ENCODE data around the gene MLLT11. TPM values are rescaled to one million over a fixed set of nuclear protein-coding genes. Genes with fewer than 3 reads are reported as not detected.

Gene MLLT11
- 1 to 10 TPM; 4.0 to 4.4 TPM for total RNA-seq

- CTCF ChIA-PET, result interaction anchor here (0.6 to 4.5 kb wide), 9 partner anchors 11 to 377 kb away, joined by 3 to 16 read pairs (median 4); partner anchors contain the start of genes GABPB2 and MINDY1
Measured at GRCh38 chr1:151060007-151060656, at the start of gene MLLT11. Gene MLLT11 (plus strand): TSS chr1:151060397. CDS start chr1:151067225, 6,828 bp downstream.

GRCh38 chr1:151011154-151011850 is 48.9 kb upstream of the MLLT11 start:
- CTCF ChIA-PET, result interaction anchor here (1.0 kb wide), 1 partner anchor 27 kb away, joined by 4 read pairs; no protein-coding TSS in a partner anchor
- POLR2A ChIA-PET, result interaction anchor here (0.5 to 0.7 kb wide), 2 partner anchors 38 to 85 kb away, joined by 4 to 6 read pairs; partner anchors contain the start of gene SETDB1

More at GRCh38 chr1:151060007-151060656, at the start of gene MLLT11:
- POLR2A ChIA-PET, result interaction anchor here (0.8 to 4.3 kb wide), 4 partner anchors 10 to 251 kb away, joined by 3 to 27 read pairs (median 16); partner anchors contain the start of genes C1orf56, GABPB2 and MINDY1

- CTCF ChIA-PET, result interaction anchor here (0.6 kb wide), 1 partner anchor 653 kb away, joined by 4 read pairs; no protein-coding TSS in a partner anchor
- POLR2A ChIA-PET, result interaction anchor here (0.5 kb wide), 1 partner anchor 394 kb away, joined by 5 read pairs; no protein-coding TSS in a partner anchor
Measured at GRCh38 chr1:151012684-151013471, 47.3 kb upstream of the MLLT11 start.

GRCh38 chr1:151013518-151013917 is 46.7 kb upstream of the MLLT11 start:
- ChIA-PET POLR2A (interaction anchor here (0.7 kb wide), 1 partner anchor 30 kb away, joined by 7 read pairs; no protein-coding TSS in a partner anchor), CTCF (no interaction called here)

- POLR2A ChIA-PET, result no interaction called here
- CTCF ChIA-PET, result interaction anchor here (0.7 to 1.9 kb wide), 16 partner anchors 10 to 140 kb away, joined by 3 to 12 read pairs (median 4); partner anchors contain the start of genes C1orf56, CDC42SE1, GABPB2 and MINDY1
Measured at GRCh38 chr1:151024540-151025146, 35.6 kb upstream of the MLLT11 start.

GRCh38 chr1:151026460-151026859 is 33.7 kb upstream of the MLLT11 start:
- POLR2A ChIA-PET, result no interaction called here

GRCh38 chr1:151032164-151032563 is 28.0 kb upstream of the MLLT11 start:
- POLR2A ChIA-PET, result no interaction called here
- CTCF ChIA-PET, result no interaction called here

More at GRCh38 chr1:151026460-151026859, 33.7 kb upstream of the MLLT11 start:
- CTCF ChIA-PET, result no interaction called here

GRCh38 chr1:151035167-151035566 is 25.0 kb upstream of the MLLT11 start:
- CTCF ChIA-PET, result interaction anchor here (1.3 kb wide), 1 partner anchor 10 kb away, joined by 4 read pairs; no protein-coding TSS in a partner anchor
- POLR2A ChIA-PET, result no interaction called here

- POLR2A ChIA-PET, result no interaction called here
- CTCF ChIA-PET, result interaction anchor here (1.2 kb wide), 1 partner anchor 12 kb away, joined by 3 read pairs; no protein-coding TSS in a partner anchor
Measured at GRCh38 chr1:151036356-151036755, 23.8 kb upstream of the MLLT11 start, which contains the start of gene BNIPL. Gene BNIPL (plus strand): TSS chr1:151036586. CDS start chr1:151036726, 140 bp downstream.

- CTCF ChIA-PET, result interaction anchor here (1.2 kb wide), 1 partner anchor 11 kb away, joined by 3 read pairs; no protein-coding TSS in a partner anchor
- POLR2A ChIA-PET, result no interaction called here
Measured at GRCh38 chr1:151037032-151037431, 23.2 kb upstream of the MLLT11 start.

- ChIA-PET CTCF (no interaction called here), POLR2A (no interaction called here)
Measured at GRCh38 chr1:151039521-151039920, 20.7 kb upstream of the MLLT11 start.

- ChIA-PET CTCF (interaction anchor here (1.4 to 2.6 kb wide), 3 partner anchors 16 to 18 kb away, joined by 4 to 11 read pairs (median 7); partner anchors contain the start of gene CDC42SE1), POLR2A (no interaction called here)
Measured at GRCh38 chr1:151043163-151043562, 17.0 kb upstream of the MLLT11 start.

GRCh38 chr1:151047591-151047924 is 12.6 kb upstream of the MLLT11 start, which contains the start of gene C1orf56:
Gene C1orf56 (plus strand): TSS chr1:151047751. CDS start chr1:151047848, 97 bp downstream.
- POLR2A ChIA-PET, result interaction anchor here (1.0 to 3.0 kb wide), 3 partner anchors 9 to 41 kb away, joined by 3 to 22 read pairs (median 3); partner anchors contain the start of genes CDC42SE1, MINDY1 and MLLT11
- CTCF ChIA-PET, result interaction anchor here (0.8 to 1.5 kb wide), 7 partner anchors 10 to 68 kb away, joined by 3 to 7 read pairs (median 3); partner anchors contain the start of gene GABPB2

GRCh38 chr1:151047925-151048644 is 12.1 kb upstream of the MLLT11 start:
- CTCF ChIA-PET, result interaction anchor here (0.6 to 1.5 kb wide), 9 partner anchors 10 to 120 kb away, joined by 3 to 7 read pairs (median 3); partner anchors contain the start of genes BNIPL and GABPB2
- POLR2A ChIA-PET, result interaction anchor here (1.0 to 3.0 kb wide), 3 partner anchors 9 to 42 kb away, joined by 3 to 22 read pairs (median 3); partner anchors contain the start of genes CDC42SE1, MINDY1 and MLLT11

- POLR2A ChIA-PET, result interaction anchor here (0.7 to 3.0 kb wide), 3 partner anchors 8 to 37 kb away, joined by 3 to 22 read pairs (median 4); partner anchors contain the start of genes CDC42SE1 and MLLT11
- CTCF ChIA-PET, result interaction anchor here (1.0 to 1.5 kb wide), 5 partner anchors 9 to 24 kb away, joined by 3 to 7 read pairs (median 4); partner anchors contain the start of genes BNIPL and GABPB2
Measured at GRCh38 chr1:151048645-151049032, 11.6 kb upstream of the MLLT11 start.

- ChIA-PET POLR2A (interaction anchor here (0.9 kb wide), 1 partner anchor 8 kb away, joined by 3 read pairs; no protein-coding TSS in a partner anchor), CTCF (interaction anchor here (1.0 kb wide), 1 partner anchor 25 kb away, joined by 5 read pairs; no protein-coding TSS in a partner anchor)
Measured at GRCh38 chr1:151049458-151049857, 10.7 kb upstream of the MLLT11 start.

GRCh38 chr1:151050051-151050688 is 10.0 kb upstream of the MLLT11 start:
- CTCF ChIA-PET, result interaction anchor here (1.0 kb wide), 1 partner anchor 26 kb away, joined by 5 read pairs; no protein-coding TSS in a partner anchor
- POLR2A ChIA-PET, result no interaction called here
